ENCODE data around the gene COL4A6. TPM values are rescaled to one million over a fixed set of nuclear protein-coding genes. Genes with fewer than 3 reads are reported as not detected.

Gene COL4A6
- total and polyA plus RNA-seq, 10 of the 15 experiments (the other 5 are each of a cell fraction or from before 2014, with no cell fraction given): 0.02 to 0.56 (median 0.05) TPM; not detected in 3

DNA sequence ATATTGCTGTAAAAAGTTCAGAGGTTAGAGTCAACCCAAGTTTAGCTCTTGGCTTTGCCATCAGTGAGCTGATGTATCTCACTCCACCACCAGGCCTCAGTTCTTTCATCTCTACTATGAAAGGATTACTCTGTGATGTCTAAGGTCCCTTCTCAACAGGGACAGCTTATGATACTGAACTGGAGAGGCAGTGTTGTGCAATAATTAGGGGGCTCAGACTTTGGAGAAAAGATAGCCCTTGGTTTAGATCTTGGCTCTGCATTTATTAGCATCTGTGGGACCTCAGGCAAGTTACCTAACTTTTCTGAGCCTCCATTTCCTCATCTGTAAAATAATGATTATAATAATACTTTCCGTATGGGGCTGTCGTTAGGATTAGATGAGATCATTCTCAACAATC, 89.0 kb downstream of the COL4A6 start (continued):
- TF ChIP-seq, protein P1, sequence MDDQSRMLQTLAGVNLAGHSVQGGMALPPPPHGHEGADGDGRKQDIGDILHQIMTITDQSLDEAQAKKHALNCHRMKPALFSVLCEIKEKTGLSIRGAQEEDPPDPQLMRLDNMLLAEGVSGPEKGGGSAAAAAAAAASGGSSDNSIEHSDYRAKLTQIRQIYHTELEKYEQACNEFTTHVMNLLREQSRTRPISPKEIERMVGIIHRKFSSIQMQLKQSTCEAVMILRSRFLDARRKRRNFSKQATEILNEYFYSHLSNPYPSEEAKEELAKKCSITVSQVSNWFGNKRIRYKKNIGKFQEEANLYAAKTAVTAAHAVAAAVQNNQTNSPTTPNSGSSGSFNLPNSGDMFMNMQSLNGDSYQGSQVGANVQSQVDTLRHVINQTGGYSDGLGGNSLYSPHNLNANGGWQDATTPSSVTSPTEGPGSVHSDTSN (IDR thresholded peaks at IDR 0.05; ENCODE audit: insufficient replicate concordance, low read depth, low read length): no peak
- TF ChIP-seq, protein P2, sequence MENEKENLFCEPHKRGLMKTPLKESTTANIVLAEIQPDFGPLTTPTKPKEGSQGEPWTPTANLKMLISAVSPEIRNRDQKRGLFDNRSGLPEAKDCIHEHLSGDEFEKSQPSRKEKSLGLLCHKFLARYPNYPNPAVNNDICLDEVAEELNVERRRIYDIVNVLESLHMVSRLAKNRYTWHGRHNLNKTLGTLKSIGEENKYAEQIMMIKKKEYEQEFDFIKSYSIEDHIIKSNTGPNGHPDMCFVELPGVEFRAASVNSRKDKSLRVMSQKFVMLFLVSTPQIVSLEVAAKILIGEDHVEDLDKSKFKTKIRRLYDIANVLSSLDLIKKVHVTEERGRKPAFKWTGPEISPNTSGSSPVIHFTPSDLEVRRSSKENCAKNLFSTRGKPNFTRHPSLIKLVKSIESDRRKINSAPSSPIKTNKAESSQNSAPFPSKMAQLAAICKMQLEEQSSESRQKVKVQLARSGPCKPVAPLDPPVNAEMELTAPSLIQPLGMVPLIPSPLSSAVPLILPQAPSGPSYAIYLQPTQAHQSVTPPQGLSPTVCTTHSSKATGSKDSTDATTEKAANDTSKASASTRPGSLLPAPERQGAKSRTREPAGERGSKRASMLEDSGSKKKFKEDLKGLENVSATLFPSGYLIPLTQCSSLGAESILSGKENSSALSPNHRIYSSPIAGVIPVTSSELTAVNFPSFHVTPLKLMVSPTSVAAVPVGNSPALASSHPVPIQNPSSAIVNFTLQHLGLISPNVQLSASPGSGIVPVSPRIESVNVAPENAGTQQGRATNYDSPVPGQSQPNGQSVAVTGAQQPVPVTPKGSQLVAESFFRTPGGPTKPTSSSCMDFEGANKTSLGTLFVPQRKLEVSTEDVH (IDR thresholded peaks at IDR 0.05; ENCODE audit: low read depth, partially characterized antibody): no peak
- TF ChIP-seq CBX3 (IDR thresholded peaks at IDR 0.05; ENCODE audit: borderline replicate concordance, low read depth): no peak
- TF ChIP-seq CHD4 (IDR thresholded peaks at IDR 0.05): no peak
- TF ChIP-seq HDAC6 (IDR thresholded peaks at IDR 0.05; ENCODE audit: unreplicated experiment): no peak

DNA sequence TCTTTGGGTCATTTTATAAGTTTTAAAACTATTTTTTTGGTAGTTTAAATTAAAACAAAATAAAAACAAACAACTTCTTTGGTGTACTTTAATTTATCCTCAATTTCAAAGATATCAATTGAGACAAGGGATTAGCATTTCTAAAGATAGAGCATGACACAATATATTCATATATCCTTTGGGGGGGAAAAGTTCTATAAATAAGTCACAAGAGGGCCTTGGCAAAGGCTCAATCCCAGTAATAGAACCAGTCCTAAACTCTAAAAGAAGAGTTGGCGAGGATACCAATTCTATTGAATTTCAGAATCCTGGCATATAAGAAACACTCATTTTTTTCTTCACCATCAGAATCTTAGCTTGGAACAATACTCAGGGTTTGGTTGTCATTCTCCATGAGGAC, 89.7 kb downstream of the COL4A6 start:
- no peaks in the 10 kb centered on the region for H3K36me3 ChIP-seq (ENCODE audit: control insufficient read depth in 2 of 2, insufficient read depth in 2 of 2, low read length in 1 of 2)
- intact Hi-C loops (cut with micrococcal nuclease; ENCODE audit: unreplicated experiment) (loop anchor here (1.0 kb wide), 1 partner anchor 34 kb away; no protein-coding TSS in a partner anchor), in situ Hi-C loops (cut with MboI) (no loop called here)
- POLR2A ChIA-PET: no interaction called here
- no peak overlapping the region for H3K9ac ChIP-seq (ENCODE audit: control insufficient read depth, insufficient read depth, low read length)
- H4K20me1 ChIP-seq (ENCODE audit: control insufficient read depth, insufficient read depth): no peaks in the 10 kb centered on the region
- FAIRE-seq: no peak
- no TSS peak for BruUV-seq (replicated peaks)
- no peaks in the 10 kb centered on the region for H3K27me3 ChIP-seq (replicated peaks in 1 of 2; ENCODE audit: control insufficient read depth in 2 of 2, insufficient read depth in 2 of 2, low read length in 1 of 2)
- no peaks in the 10 kb centered on the region for H3K9me3 ChIP-seq (replicated peaks; ENCODE audit: control insufficient read depth, insufficient read depth, low read length)
- H3K79me2 ChIP-seq (ENCODE audit: control insufficient read depth, insufficient read depth, low read length): no peaks in the 10 kb centered on the region
- no peak for ATAC-seq
- RAD21 ChIA-PET (ENCODE audit: unreplicated experiment): no interaction called here
- no peak overlapping the region for H2AFZ ChIP-seq (ENCODE audit: control insufficient read depth, low read depth, low read length)
- no peaks in the 10 kb centered on the region for H3K4me1 ChIP-seq (ENCODE audit: control insufficient read depth, insufficient read depth, low read length)
- 21% methylated on average over 1 of the region's 1 CpG for WGBS (ENCODE audit: insufficient coverage, insufficient replicate concordance, low lambda C conversion rate, missing lambda C conversion rate)
- SMC1A ChIA-PET (ENCODE audit: uncharacterized antibody, unreplicated experiment): interaction anchor here (1.1 to 1.4 kb wide), 2 partner anchors 9 to 73 kb away, joined by 3 to 5 read pairs; no protein-coding TSS in a partner anchor
- H3K27ac ChIP-seq (ENCODE audit: control insufficient read depth, insufficient read depth): no peak overlapping the region
- no peak for DNase-seq (ENCODE audit: low read depth, low spot score)
- H3K4me3 ChIP-seq: no peak overlapping the region
- no peak overlapping the region for H3K4me2 ChIP-seq (ENCODE audit: control insufficient read depth, insufficient read depth)
- CTCF ChIA-PET: no interaction called here
- TF ChIP-seq RB1 (IDR thresholded peaks at IDR 0.05; ENCODE audit: borderline replicate concordance): no peak
- TF ChIP-seq, protein P3, sequence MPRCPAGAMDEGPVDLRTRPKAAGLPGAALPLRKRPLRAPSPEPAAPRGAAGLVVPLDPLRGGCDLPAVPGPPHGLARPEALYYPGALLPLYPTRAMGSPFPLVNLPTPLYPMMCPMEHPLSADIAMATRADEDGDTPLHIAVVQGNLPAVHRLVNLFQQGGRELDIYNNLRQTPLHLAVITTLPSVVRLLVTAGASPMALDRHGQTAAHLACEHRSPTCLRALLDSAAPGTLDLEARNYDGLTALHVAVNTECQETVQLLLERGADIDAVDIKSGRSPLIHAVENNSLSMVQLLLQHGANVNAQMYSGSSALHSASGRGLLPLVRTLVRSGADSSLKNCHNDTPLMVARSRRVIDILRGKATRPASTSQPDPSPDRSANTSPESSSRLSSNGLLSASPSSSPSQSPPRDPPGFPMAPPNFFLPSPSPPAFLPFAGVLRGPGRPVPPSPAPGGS (IDR thresholded peaks at IDR 0.05; ENCODE audit: borderline replicate concordance, insufficient read depth, low read depth, low read length, poor library complexity, severe bottlenecking): no peak
- TF ChIP-seq, protein P4, sequence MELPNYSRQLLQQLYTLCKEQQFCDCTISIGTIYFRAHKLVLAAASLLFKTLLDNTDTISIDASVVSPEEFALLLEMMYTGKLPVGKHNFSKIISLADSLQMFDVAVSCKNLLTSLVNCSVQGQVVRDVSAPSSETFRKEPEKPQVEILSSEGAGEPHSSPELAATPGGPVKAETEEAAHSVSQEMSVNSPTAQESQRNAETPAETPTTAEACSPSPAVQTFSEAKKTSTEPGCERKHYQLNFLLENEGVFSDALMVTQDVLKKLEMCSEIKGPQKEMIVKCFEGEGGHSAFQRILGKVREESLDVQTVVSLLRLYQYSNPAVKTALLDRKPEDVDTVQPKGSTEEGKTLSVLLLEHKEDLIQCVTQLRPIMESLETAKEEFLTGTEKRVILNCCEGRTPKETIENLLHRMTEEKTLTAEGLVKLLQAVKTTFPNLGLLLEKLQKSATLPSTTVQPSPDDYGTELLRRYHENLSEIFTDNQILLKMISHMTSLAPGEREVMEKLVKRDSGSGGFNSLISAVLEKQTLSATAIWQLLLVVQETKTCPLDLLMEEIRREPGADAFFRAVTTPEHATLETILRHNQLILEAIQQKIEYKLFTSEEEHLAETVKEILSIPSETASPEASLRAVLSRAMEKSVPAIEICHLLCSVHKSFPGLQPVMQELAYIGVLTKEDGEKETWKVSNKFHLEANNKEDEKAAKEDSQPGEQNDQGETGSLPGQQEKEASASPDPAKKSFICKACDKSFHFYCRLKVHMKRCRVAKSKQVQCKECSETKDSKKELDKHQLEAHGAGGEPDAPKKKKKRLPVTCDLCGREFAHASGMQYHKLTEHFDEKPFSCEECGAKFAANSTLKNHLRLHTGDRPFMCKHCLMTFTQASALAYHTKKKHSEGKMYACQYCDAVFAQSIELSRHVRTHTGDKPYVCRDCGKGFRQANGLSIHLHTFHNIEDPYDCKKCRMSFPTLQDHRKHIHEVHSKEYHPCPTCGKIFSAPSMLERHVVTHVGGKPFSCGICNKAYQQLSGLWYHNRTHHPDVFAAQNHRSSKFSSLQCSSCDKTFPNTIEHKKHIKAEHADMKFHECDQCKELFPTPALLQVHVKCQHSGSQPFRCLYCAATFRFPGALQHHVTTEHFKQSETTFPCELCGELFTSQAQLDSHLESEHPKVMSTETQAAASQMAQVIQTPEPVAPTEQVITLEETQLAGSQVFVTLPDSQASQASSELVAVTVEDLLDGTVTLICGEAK (IDR thresholded peaks at IDR 0.05; ENCODE audit: borderline replicate concordance): no peak
- no peak for TF ChIP-seq TCF7 (IDR thresholded peaks at IDR 0.05; ENCODE audit: borderline replicate concordance)
- no peak for TF ChIP-seq SRF (IDR thresholded peaks at IDR 0.05; ENCODE audit: low read depth in 2 of 2, low read length in 2 of 2)
- TF ChIP-seq YY1 (IDR thresholded peaks at IDR 0.05; ENCODE audit: low read depth, low read length): no peak
